GM10266 (cell line): ENCODE results near the gene CROCC2.
A peak's percentile ranks its signal among the peaks of the same experiment; 100 is the strongest.

Experiments used
- DNase-seq: peaks from one replicate; pipeline ENCODE4 v3.0.0; 2012; ENCODE audit errors: extremely low spot score
- TF ChIP-seq, protein P1 (sequence below): IDR thresholded peaks from 2 replicates; pipeline ENCODE4 v1.5.1; 2012; ENCODE audit warnings: mild to moderate bottlenecking, low read depth; ENCODE audit not compliant: control insufficient read depth, insufficient read depth; ENCODE audit errors: missing control alignments

The CROCC2 gene

DNA sequence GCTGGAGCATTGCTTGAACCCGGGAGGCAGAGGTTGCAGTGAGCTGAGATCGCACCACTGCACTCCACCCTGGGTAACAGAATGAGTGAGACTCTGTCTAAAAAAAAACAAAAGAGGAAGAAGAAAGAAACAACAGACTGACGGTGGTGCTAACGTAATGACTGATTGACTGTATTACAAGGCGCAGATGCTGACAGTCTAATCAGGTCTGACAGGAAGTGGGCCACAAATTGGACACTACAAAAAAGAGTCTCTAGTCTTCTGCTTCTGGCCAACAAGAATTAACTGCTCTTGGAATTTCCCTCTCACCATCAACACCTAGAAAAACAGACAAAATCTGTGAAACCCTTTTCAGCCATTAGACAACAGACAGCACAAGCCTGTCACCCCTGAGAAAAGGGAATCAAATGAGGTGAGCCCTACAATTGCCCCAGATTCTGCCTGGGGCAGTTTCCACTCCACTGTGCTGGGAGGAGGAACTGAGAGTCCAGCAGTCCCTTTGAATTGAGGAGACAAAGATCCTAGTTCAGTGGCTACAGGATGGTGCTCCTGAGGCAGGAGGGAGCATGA, 135.5 kb downstream of the CROCC2 start:
- DNase-seq, result peak; percentile 81
- TF ChIP-seq, protein P1, sequence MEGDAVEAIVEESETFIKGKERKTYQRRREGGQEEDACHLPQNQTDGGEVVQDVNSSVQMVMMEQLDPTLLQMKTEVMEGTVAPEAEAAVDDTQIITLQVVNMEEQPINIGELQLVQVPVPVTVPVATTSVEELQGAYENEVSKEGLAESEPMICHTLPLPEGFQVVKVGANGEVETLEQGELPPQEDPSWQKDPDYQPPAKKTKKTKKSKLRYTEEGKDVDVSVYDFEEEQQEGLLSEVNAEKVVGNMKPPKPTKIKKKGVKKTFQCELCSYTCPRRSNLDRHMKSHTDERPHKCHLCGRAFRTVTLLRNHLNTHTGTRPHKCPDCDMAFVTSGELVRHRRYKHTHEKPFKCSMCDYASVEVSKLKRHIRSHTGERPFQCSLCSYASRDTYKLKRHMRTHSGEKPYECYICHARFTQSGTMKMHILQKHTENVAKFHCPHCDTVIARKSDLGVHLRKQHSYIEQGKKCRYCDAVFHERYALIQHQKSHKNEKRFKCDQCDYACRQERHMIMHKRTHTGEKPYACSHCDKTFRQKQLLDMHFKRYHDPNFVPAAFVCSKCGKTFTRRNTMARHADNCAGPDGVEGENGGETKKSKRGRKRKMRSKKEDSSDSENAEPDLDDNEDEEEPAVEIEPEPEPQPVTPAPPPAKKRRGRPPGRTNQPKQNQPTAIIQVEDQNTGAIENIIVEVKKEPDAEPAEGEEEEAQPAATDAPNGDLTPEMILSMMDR, result no peak
